Breast epithelium (tissue), 3 donors: ENCODE data around the gene NPC2.

ENCODE experiments used
- CTCF ChIP-seq, 3 donors: fragments of 450-650 bp; IDR thresholded peaks; one replicate each; pipeline ENCODE4 v1.5.1; 2016 to 2017; ENCODE audit warnings: antibody characterized with exemption in 3 of 3, mild to moderate bottlenecking in 3 of 3, moderate library complexity in 3 of 3
- POLR2A ChIP-seq: fragments of 450-650 bp; IDR thresholded peaks from one replicate; pipeline ENCODE4 v1.6.1; 2016; ENCODE audit warnings: antibody characterized with exemption, mild to moderate bottlenecking, moderate library complexity
- POLR2AphosphoS5 ChIP-seq, 3 donors: sonication (generic); formaldehyde crosslinking; IDR thresholded peaks; one replicate each; pipeline ENCODE4 v1.6.1; 2017; ENCODE audit warnings: antibody characterized with exemption in 3 of 3

GRCh38 chr14:74437496-74438053 is 55.5 kb downstream of the NPC2 start:
- TF ChIP-seq POLR2A = no peak
- no peak for TF ChIP-seq CTCF (IDR thresholded peaks at IDR 0.05)
- TF ChIP-seq POLR2AphosphoS5 (IDR thresholded peaks at IDR 0.05) = no peak
